Mucosa of stomach (tissue), 1 donor: ENCODE measurements around the gene PCSK6.
"Not testable (repeated sequence)": the region's sequence is repeated elsewhere in the genome, so short reads cannot be mapped to it uniquely, and the experiment has no call there.

Source experiments
- H3K27me3 ChIP-seq: one replicate; pipeline ENCODE4 v1.7.0; 2013; ENCODE audit warnings: mild to moderate bottlenecking, low read length; ENCODE audit not compliant: control insufficient read depth, insufficient read depth
- H3K36me3 ChIP-seq: one replicate; pipeline ENCODE4 v1.7.0; 2013; ENCODE audit warnings: low read length; ENCODE audit not compliant: control insufficient read depth, insufficient read depth
- H3K4me1 ChIP-seq: one replicate; pipeline ENCODE4 v1.7.0; 2013; ENCODE audit warnings: mild to moderate bottlenecking, low read length; ENCODE audit not compliant: control insufficient read depth, insufficient read depth
- H3K4me3 ChIP-seq: one replicate; pipeline ENCODE4 v1.7.0; 2013; ENCODE audit warnings: low read length
- H3K9ac ChIP-seq: one replicate; pipeline ENCODE4 v1.7.0; 2013; ENCODE audit warnings: mild to moderate bottlenecking, low read length, moderate library complexity
- H3K9me3 ChIP-seq: one replicate; pipeline ENCODE4 v1.7.0; 2013; ENCODE audit warnings: mild to moderate bottlenecking, low read length, moderate library complexity; ENCODE audit not compliant: control insufficient read depth
- donor health status: Pancreatic carcinoma.

PCSK6 gene

DNA sequence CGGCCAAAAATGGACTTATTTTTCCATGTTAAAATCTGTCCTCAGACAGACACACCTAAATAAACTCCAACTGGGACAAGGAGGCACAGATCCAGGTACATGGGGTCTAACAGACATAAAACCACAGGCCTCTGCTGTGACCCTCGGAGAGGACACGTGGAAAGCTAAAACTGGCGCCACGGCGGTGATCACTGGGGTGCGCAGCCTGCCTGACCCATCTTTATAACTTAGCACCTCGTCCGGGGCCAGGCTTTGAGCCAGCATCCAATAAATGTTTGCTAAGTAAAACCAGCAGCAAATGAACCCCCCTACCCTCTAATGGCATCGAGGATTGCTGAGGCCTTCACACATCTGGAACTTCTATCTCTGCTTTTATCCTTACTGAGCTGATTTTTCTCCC, 15.3 kb downstream of the PCSK6 start:
- Histone ChIP-seq H3K36me3 (no peaks in the 10 kb centered on the region), H3K27me3 (no peaks in the 10 kb centered on the region), H3K4me3 (no peak overlapping the region), H3K4me1 (peaks cover 13% of the 10 kb centered on the region), H3K9ac (no peak overlapping the region), H3K9me3 (no peaks in the 10 kb centered on the region)

DNA sequence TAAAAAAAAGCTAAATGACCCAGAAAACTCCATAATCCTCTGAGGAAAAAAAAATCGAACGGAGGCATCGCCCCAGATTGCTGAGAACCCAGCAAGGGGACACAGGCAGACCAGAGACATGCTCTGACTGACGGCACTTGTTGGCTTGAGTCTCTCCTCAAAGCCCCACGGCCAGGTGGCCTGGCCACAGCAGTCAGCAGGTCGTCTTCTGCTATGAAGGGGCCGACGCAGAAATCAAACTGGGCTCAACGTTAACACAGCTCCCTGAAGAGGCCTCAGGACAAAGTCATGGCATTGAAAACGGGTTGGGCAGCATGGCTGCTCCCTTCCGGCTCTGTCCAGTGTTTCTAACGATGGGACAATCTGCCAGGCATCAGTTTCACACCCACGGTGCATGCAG, 17.5 kb downstream of the PCSK6 start:
- H3K9ac ChIP-seq = no peak overlapping the region
- H3K9me3 ChIP-seq = no peaks in the 10 kb centered on the region
- no peak overlapping the region for H3K4me3 ChIP-seq
- no peaks in the 10 kb centered on the region for H3K36me3 ChIP-seq
- H3K27me3 ChIP-seq = no peaks in the 10 kb centered on the region
- no peaks in the 10 kb centered on the region for H3K4me1 ChIP-seq

DNA sequence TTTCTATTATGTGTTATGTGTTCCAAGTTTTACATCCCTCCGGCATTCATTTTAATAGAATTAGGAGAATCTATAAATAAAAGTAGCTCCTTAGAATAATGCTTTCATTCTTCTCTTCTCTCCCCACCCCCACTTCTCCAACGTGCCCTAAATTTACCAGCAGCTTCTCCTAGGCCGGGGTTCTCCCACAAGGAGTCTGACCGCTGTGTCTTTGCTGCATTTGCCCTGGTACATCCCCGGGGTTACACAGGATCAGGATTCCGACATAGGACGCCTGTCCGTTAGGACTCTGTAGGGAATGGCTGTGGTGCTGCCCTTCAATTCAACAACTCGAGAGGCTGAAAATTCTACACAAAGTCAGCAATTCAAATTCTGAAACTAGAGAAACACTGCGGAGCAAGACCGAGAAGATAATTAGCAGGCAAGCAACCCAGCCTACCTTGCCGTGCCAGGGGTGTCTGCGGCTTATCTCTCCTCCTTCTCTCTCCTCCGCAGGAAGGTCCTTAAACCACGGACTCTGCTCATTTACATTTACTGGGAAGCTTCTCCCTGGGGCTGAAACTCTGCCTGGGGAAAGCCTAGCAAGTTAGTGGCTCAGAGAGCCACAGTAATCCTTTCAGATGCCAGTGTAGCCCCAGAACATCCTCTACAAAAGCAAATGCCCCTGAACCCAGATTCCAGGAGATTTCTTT, 18.8 kb downstream of the PCSK6 start:
- H3K9ac ChIP-seq = no peak overlapping the region
- H3K9me3 ChIP-seq = no peaks in the 10 kb centered on the region
- H3K4me3 ChIP-seq = no peak overlapping the region
- H3K36me3 ChIP-seq = no peaks in the 10 kb centered on the region
- no peaks in the 10 kb centered on the region for H3K4me1 ChIP-seq
- H3K27me3 ChIP-seq = no peaks in the 10 kb centered on the region

DNA sequence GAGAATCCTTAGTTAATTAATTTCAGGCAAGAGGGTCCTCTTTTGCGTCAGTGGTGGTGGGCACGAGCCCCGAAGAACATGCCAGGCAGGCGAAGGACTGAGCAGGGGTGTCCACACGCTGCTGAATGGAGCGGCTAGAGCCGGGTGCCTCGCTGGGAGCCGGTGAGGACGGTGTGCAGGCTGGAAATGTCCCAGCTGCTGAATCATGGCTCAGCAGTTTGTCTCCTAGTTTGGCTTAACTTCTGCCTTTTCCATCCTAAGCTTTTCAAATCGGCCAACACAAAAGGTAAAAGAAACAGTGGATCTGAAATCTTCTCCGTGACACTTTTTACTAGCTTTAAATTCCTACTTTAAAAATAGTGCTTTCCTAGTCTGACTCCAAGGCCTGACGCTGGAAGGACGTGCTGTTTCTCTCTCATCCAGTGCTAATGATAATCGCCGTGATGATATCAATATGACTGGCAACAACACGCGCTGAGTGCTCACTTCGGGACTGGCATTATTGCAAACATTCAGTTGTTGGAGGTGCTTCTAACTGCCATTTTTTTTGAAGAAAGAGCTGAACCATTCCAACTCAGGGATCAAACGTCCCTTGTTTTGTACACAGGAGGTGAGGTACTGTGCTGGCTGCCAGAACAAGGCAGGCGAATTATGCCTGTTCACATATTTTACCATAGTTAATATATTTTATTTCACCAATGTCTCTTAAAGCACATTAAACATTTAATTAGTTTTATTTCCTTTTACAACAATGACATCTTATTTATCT, 19.8 kb downstream of the PCSK6 start:
- Histone ChIP-seq H3K4me1 (no peaks in the 10 kb centered on the region), H3K36me3 (no peaks in the 10 kb centered on the region), H3K9me3 (no peaks in the 10 kb centered on the region), H3K9ac (no peak overlapping the region), H3K4me3 (no peak overlapping the region), H3K27me3 (no peaks in the 10 kb centered on the region)

DNA sequence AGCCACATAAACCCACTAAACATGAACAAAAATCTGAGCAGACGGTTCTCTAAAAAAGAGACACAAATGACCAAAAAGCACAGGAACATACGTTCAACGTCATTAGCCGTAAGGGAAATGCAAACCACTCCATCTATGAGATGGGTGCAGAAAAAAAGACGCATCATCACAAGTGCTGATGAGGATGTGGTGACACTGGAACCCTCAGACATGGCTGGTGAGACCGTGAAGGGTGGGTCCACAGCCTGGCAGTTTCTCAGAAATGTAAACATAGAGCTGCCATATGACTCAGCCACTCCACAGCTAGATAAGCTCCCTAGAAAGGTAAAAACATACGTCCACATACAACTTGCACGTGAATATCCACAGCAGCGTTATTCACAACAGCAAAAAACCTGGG, 23.3 kb downstream of the PCSK6 start:
- H3K9ac ChIP-seq = no peak overlapping the region
- H3K4me1 ChIP-seq = peaks cover 19% of the 10 kb centered on the region
- H3K4me3 ChIP-seq = no peak overlapping the region
- H3K9me3 ChIP-seq = no peaks in the 10 kb centered on the region
- no peaks in the 10 kb centered on the region for H3K27me3 ChIP-seq
- H3K36me3 ChIP-seq = no peaks in the 10 kb centered on the region

DNA sequence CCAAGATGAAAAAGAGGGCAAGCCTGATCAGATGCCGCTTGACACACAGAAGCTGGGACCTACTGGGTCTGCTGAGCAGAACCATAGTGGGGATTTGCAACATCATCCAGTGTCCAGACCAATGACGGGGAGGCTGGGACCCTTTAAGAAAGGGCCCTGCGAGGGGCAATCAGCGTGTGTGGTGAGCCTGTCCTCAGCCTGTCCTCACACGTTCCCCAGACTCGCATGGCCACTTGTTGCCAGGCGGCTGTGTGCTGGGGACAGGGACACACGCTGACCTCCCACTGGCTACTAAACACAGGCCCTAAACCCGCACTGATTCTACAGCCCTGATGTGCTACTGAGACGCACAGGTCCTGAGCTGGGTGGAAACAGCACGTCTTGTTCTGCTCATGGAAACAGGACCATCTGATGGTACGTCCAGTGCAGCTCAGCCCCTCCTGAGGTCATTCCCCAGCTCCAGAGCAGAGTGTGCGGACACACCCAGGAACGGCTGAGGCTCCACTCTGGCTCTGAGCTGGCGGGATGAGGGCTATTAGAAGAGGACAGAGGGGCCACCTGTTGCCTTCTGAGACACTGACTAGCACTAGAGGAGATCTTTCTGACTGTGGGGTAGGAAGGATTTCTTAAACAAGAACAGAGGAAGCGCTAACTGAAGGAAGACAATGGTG, 24.4 kb downstream of the PCSK6 start:
- Histone ChIP-seq H3K4me3 (no peak overlapping the region), H3K4me1 (peaks cover 19% of the 10 kb centered on the region), H3K9ac (no peak overlapping the region), H3K9me3 (no peaks in the 10 kb centered on the region), H3K27me3 (no peaks in the 10 kb centered on the region), H3K36me3 (no peaks in the 10 kb centered on the region)

DNA sequence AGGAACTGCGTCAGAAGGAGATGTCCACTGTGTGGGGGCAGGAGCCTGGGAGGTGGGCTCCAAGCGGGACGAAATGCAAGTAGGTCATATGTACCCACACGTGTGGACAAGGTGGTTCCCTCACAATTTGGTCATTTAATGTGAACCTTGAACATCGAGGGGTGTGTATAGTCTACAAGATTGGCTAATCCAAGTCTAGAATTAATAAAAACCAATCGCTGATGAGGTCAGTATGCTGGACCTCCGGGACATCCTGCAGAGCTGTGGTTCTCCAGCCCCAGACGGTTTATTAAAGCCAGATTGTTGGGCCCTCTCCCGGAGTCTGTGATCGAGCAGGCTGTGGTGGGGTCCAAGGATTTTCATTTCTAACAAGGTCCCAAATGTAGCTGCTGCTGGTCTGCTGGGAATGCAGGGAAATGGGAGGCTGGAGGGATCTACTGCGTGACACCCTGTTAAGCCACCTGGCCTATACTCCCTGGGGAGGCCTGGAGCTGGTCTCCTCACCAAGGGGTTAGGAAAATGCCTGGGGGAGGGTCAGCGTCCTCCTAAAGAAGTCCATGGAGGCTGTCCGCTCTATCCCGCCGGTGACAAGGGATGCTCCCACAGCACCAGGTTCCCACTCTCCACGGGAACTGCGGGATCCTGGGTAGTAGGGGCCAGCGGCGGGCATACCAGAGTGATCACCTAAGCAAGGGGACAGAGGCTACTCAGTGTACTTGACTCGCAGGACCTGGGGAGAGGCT, 25.1 kb downstream of the PCSK6 start:
- H3K27me3 ChIP-seq = no peaks in the 10 kb centered on the region
- no peaks in the 10 kb centered on the region for H3K9me3 ChIP-seq
- H3K4me3 ChIP-seq = no peak overlapping the region
- no peaks in the 10 kb centered on the region for H3K36me3 ChIP-seq
- no peak overlapping the region for H3K9ac ChIP-seq
- H3K4me1 ChIP-seq = peaks cover 20% of the 10 kb centered on the region

DNA sequence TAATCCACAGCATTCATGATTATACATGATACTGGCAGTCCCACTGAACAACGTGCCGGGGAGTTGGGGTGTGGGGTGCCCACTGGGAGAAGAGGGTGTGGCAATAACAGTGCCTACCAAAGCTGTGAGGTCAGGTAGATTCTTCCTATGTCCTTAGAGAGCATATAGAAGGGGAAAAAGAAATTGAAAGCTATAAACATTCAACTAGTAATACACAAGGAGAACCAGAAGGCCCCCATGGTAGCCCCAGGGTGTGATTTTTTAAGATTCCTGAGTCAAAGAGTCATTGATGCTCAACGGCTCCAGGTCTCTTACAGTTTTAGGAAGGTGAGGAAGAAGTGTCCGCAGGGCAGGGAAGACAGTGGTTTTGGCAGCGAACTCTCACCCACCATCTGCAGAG, 25.8 kb downstream of the PCSK6 start:
- H3K9ac ChIP-seq, H3K9me3 ChIP-seq, H3K27me3 ChIP-seq, H3K36me3 ChIP-seq, H3K4me3 ChIP-seq: not testable (repeated sequence)
- H3K4me1 ChIP-seq = peaks cover 24% of the 10 kb centered on the region

DNA sequence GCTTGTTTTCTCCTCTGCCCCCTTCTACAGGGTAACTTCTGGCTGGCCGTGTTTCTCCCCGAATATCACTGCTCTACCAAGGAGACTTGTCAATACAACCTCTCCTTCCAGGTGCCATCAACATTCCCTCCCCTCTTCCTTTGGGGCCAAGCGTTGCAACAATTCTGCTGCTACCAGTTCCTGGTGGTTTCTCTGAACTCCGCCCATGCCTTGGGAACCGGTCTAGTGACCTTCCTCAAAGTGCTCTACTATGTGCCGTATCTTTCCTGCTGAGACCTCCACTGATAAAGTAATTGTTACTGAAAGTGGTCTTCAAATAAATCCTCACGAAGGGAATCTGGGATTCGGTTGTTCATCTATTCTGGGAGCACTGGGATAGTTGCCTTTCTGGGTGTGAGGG, 26.2 kb downstream of the PCSK6 start:
- Histone ChIP-seq H3K4me3 (no peak overlapping the region), H3K4me1 (peaks cover 24% of the 10 kb centered on the region), H3K27me3 (no peaks in the 10 kb centered on the region), H3K9ac (no peak overlapping the region), H3K36me3 (no peaks in the 10 kb centered on the region), H3K9me3 (no peaks in the 10 kb centered on the region)

DNA sequence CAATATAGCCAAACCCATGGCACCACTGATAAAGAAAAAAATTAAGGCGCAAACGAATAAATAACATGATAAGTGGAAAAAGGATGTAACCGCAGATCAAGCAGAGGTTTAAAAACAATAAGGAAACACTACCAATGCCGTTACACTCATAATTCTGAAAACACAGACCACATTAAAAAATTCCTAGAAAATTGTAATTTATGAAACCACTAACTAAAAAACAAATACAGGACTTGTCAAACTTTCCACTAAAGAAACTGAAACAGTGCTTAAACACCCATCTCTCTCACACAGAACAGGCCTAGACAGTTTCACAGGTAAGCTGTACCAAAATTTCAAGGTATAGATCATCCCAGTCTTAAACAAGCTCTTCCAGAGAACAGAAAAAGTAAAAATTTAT, 28.4 kb downstream of the PCSK6 start:
- H3K9ac ChIP-seq = no peak overlapping the region
- H3K9me3 ChIP-seq = no peaks in the 10 kb centered on the region
- H3K4me3 ChIP-seq = no peak overlapping the region
- H3K36me3 ChIP-seq = no peaks in the 10 kb centered on the region
- no peaks in the 10 kb centered on the region for H3K27me3 ChIP-seq
- H3K4me1 ChIP-seq = peaks cover 24% of the 10 kb centered on the region

DNA sequence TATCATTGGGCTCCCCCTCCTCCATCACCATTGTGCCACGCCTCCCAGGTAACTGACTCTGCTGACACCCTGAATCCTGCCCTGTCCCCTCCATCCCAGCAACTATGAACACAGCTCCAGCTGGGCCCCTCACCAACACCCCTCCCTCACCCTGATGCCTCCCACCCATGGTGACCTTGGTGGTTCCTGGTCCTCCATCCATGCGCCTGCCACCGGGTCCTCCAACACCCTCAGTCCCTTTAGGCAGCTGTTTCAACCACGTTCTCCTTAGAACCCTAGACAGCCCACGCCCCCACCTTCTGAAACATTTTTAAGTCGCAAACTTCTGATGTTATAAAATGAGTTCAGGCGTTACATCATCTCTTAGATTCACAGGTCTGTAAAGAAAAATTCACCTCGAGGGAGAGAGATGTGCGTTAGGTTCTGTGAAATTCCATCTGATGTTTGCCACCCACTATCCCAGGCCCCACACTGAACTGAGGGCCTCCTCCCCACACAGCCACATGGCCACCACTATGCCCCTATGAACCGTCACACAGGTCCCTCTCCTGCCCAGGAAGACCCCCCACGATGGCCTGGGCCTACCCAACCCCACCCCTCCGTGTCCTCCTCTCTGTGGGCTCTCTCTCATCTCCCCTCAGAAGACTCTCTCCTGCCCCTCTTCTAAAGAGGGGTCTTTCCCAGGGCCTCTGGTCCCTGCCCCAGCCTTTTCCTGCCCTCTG, 29.8 kb downstream of the PCSK6 start:
- H3K4me3 ChIP-seq = no peak overlapping the region
- H3K27me3 ChIP-seq = no peaks in the 10 kb centered on the region
- no peaks in the 10 kb centered on the region for H3K36me3 ChIP-seq
- H3K9me3 ChIP-seq = no peaks in the 10 kb centered on the region
- H3K9ac ChIP-seq = no peak overlapping the region
- peaks cover 24% of the 10 kb centered on the region for H3K4me1 ChIP-seq
